Retinal pigment epithelial cell (primary cell): Measurements from ENCODE around the gene PDE9A.
"Not testable (repeated sequence)": the region's sequence is repeated elsewhere in the genome, so short reads cannot be mapped to it uniquely, and the experiment has no call there.

Source experiments
- DNase-seq: peaks from one replicate; pipeline ENCODE4 v3.0.0-alpha.2; 2010; ENCODE audit warnings: low read depth
- H3K4me3 ChIP-seq: 2 replicates; pipeline ENCODE4 v1.5.1; 2011; ENCODE audit warnings: mild to moderate bottlenecking, low read length, control low read depth, moderate library complexity
- CTCF ChIP-seq: conservative IDR thresholded peaks from 2 replicates; pipeline ENCODE4 v1.5.1; 2011; ENCODE audit warnings: low read depth, low read length, control low read depth, inconsistent platforms

Gene PDE9A

GRCh38 chr21:42799948-42800347, 146.5 kb downstream of the PDE9A start:
- DNase-seq: no peak
- H3K4me3 ChIP-seq: no peak overlapping the region
- no peak for TF ChIP-seq CTCF

- H3K4me3 ChIP-seq, DNase-seq: not testable (repeated sequence)
These were observed 148.2 kb downstream of the PDE9A start for GRCh38 chr21:42801616-42802015.

DNA sequence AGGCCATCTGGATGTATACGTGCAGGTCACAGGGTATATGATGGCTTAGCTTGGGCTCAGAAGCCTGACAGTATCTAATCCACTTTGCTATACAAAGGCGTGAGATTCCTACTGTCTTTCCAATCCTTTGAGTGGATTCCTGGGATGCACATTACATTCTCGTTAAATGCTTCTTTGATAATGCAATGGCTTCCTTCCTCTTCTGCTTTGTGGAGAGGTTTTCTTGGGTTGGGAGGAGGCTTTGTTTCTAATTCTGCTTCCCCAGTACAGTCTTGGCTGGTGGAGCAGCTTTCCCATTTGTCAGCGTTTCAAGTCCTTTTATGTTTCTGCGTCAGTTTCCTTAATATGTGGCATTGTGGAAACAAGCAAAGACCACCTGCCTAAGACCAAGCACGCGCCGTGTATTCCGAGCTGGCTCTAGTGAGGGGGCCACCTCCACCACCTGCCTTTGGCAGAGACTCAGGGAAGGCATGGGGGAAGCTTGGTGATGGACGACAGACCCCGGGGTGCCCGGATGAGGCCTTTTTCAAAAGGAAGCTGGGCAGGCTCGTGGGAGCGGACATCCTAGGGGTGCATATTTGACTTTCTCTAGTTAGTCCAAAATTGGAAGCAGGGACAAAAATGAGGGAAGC, 153.2 kb downstream of the PDE9A start:
- H3K4me3 ChIP-seq: no peak overlapping the region
- TF ChIP-seq CTCF: no peak
- DNase-seq: no peak

GRCh38 chr21:42807293-42807895, 154.0 kb downstream of the PDE9A start:
- not testable (repeated sequence) for DNase-seq, H3K4me3 ChIP-seq

DNA sequence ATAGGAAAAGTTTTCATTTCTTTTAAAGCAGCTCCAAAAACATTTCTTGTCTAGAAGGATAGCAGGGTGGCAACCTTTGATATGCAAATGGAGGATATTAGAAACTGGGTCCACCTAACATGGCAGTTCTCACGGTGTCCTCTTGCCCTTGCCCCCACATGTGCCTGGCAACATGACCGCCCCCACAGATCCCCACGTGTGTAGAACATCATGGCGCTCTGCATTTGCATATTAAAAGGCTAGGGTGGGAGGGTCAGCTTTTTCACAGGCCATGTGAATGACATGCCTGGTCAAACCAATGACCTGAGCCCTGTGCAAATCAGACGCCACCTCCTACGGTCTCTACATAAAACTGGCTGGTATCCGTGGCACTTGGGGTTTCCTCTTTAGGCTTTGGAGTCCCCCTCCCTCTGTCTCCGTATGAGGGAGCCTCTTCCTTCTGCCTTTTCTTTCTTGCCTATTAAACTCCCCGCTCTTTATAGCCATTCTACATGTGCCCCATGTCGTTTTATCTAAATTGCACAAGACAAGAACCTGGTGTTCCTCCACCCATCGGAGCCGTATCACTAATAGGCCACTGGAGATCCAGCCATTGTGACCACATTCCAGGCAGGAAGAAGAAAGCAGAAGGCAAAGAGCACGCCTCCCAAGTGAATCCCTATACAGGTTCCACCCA, 154.7 kb downstream of the PDE9A start:
- TF ChIP-seq CTCF: no peak
- DNase-seq: no peak
- H3K4me3 ChIP-seq: no peak overlapping the region

GRCh38 chr21:42809171-42809570, 155.8 kb downstream of the PDE9A start:
- no peak for DNase-seq
- H3K4me3 ChIP-seq: no peak overlapping the region
- no peak for TF ChIP-seq CTCF

DNA sequence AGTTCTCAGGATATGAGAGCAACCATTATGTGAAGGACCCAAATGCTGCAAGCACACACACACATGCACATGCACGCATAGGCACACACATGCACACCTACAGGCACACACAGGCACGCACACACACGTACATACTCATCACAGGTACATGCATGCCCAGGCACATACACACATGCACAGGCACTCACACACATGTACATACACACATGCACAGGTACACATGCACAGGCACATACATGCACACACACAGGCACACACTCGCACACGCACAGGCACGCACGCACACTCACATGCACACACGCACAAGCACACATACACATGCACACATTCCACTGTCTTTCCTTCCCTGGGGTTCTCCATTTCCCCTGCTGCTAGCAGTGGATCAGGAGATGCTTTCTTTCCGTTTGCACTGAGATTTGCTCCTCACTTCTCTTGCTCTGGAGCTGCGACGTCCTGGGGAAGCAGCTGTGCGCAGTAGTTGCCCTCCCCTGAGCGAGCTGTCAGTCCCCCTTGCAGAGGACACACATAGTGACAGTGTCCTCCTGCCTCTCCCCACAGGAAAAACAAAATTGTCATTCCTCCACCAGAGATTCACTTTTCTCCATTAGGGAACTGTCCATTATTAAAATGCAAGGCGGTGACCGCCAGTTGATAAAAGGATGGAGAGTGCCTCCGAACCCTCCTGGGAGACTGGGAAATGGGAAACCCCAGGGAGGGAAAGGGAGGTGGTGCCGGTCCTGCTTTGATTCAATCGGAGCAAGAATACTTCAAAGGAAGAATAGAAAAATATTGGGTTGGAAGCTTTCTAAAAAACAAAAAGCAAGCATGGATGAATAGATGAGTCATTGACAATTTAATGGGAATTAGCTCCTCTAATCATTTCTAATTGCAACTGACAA, 156.4 kb downstream of the PDE9A start:
- no peak overlapping the region for H3K4me3 ChIP-seq
- no peak for DNase-seq
- no peak for TF ChIP-seq CTCF
